ENCODE results near the gene CDH22.
A peak's percentile ranks its signal among the peaks of the same experiment; 100 is the strongest.

Gene CDH22

GRCh38 chr20:46255440-46256104 lies 52.7 kb downstream of the CDH22 start:
- H3K9me3 ChIP-seq (ENCODE audit: insufficient read depth, low read length, severe bottlenecking): no peaks in the 10 kb centered on the region
- no peak overlapping the region for H3K4me2 ChIP-seq (ENCODE audit: insufficient read depth, low read length)
- H3K79me2 ChIP-seq (ENCODE audit: insufficient read depth, low read length): no peaks in the 10 kb centered on the region
- H4K20me1 ChIP-seq (ENCODE audit: insufficient read depth, low read length): peaks cover 13% of the 10 kb centered on the region
- no peak overlapping the region for H3K9ac ChIP-seq (ENCODE audit: low read depth, low read length)
- no peaks in the 10 kb centered on the region for H3K36me3 ChIP-seq (ENCODE audit: insufficient read depth, low read length)
- no peak overlapping the region for H3K27ac ChIP-seq (ENCODE audit: low read length)
- H3K27me3 ChIP-seq (ENCODE audit: insufficient read depth, low read length, poor library complexity): peaks cover 38% of the 10 kb centered on the region
- no peak overlapping the region for H3K4me3 ChIP-seq (ENCODE audit: low read depth in 1 of 2, low read length in 2 of 2)
- H3K4me1 ChIP-seq (ENCODE audit: insufficient read depth, low read length): no peaks in the 10 kb centered on the region
- no peak for TF ChIP-seq CTCF (IDR thresholded peaks at IDR 0.05; ENCODE audit: borderline replicate concordance, extremely low read depth, low read length, poor library complexity, severe bottlenecking)
- peak; percentile 22 for TF ChIP-seq EZH2 (IDR thresholded peaks at IDR 0.05; ENCODE audit: borderline replicate concordance, low read depth, low read length, severe bottlenecking)
- no peak overlapping the region for H2AFZ ChIP-seq (ENCODE audit: low read depth, low read length)
- ATAC-seq (ENCODE audit: insufficient read depth, low read depth) (peak; percentile 45; the same call in 1 of the 3 replicates), DNase-seq (peak; percentile 38)

DNA sequence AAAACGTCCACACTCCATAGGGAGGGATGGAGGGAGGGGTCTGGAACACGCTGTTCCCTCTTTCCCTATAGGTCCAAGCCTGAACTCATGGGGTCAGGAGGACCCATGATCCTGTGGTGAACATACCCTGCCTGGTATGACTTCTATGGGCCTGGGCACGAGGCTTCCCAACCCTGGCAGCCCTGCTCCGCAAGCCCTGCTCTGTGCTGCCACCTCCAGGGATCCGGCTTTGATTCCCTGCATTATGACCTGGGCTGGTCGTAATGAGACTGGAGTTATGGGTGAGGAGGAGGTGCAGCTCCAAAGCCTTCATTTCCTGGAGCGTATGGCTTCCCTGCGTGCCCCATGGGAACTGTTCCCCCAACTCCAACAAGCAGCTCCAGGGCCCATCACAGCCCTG lies 54.9 kb downstream of the CDH22 start:
- no peak overlapping the region for H2AFZ ChIP-seq (ENCODE audit: low read depth, low read length)
- H4K20me1 ChIP-seq (ENCODE audit: insufficient read depth, low read length): peaks cover 8% of the 10 kb centered on the region
- H3K79me2 ChIP-seq (ENCODE audit: insufficient read depth, low read length): no peaks in the 10 kb centered on the region
- H3K9me3 ChIP-seq (ENCODE audit: insufficient read depth, low read length, severe bottlenecking): no peaks in the 10 kb centered on the region
- no peak overlapping the region for H3K27ac ChIP-seq (ENCODE audit: low read length)
- ATAC-seq (ENCODE audit: insufficient read depth, low read depth): no peak
- no peaks in the 10 kb centered on the region for H3K4me1 ChIP-seq (ENCODE audit: insufficient read depth, low read length)
- no peak overlapping the region for H3K9ac ChIP-seq (ENCODE audit: low read depth, low read length)
- H3K4me2 ChIP-seq (ENCODE audit: insufficient read depth, low read length): no peak overlapping the region
- no peak for DNase-seq
- no peak overlapping the region for H3K4me3 ChIP-seq (ENCODE audit: low read depth in 1 of 2, low read length in 2 of 2)
- TF ChIP-seq EZH2 (IDR thresholded peaks at IDR 0.05; ENCODE audit: borderline replicate concordance, low read depth, low read length, severe bottlenecking): no peak
- TF ChIP-seq CTCF (IDR thresholded peaks at IDR 0.05; ENCODE audit: borderline replicate concordance, extremely low read depth, low read length, poor library complexity, severe bottlenecking): peak; percentile 16
- no peaks in the 10 kb centered on the region for H3K36me3 ChIP-seq (ENCODE audit: insufficient read depth, low read length)
- H3K27me3 ChIP-seq (ENCODE audit: insufficient read depth, low read length, poor library complexity): peaks cover 25% of the 10 kb centered on the region

GRCh38 chr20:46252352-46253091 lies 55.8 kb downstream of the CDH22 start:
- TF ChIP-seq EZH2 (IDR thresholded peaks at IDR 0.05; ENCODE audit: borderline replicate concordance, low read depth, low read length, severe bottlenecking) (no peak), CTCF (IDR thresholded peaks at IDR 0.05; ENCODE audit: borderline replicate concordance, extremely low read depth, low read length, poor library complexity, severe bottlenecking) (no peak)
- no peaks in the 10 kb centered on the region for H3K36me3 ChIP-seq (ENCODE audit: insufficient read depth, low read length)
- H3K4me1 ChIP-seq (ENCODE audit: insufficient read depth, low read length): no peaks in the 10 kb centered on the region
- H3K27me3 ChIP-seq (ENCODE audit: insufficient read depth, low read length, poor library complexity): peaks cover 25% of the 10 kb centered on the region
- H3K9ac ChIP-seq (ENCODE audit: low read depth, low read length): no peak overlapping the region
- H3K79me2 ChIP-seq (ENCODE audit: insufficient read depth, low read length): no peaks in the 10 kb centered on the region
- no peak overlapping the region for H2AFZ ChIP-seq (ENCODE audit: low read depth, low read length)
- DNase-seq (no peak), ATAC-seq (ENCODE audit: insufficient read depth, low read depth) (no peak)
- no peak overlapping the region for H3K27ac ChIP-seq (ENCODE audit: low read length)
- no peaks in the 10 kb centered on the region for H3K9me3 ChIP-seq (ENCODE audit: insufficient read depth, low read length, severe bottlenecking)
- H3K4me3 ChIP-seq (ENCODE audit: low read depth in 1 of 2, low read length in 2 of 2): no peak overlapping the region
- peaks cover 5% of the 10 kb centered on the region for H4K20me1 ChIP-seq (ENCODE audit: insufficient read depth, low read length)
- no peak overlapping the region for H3K4me2 ChIP-seq (ENCODE audit: insufficient read depth, low read length)

Data from DND-41 (cell line).